Fibroblast of skin of back (primary cell): ENCODE measurements around the gene SNW1.
"Not testable (repeated sequence)": the region's sequence is repeated elsewhere in the genome, so short reads cannot be mapped to it uniquely, and the experiment has no call there.

Experiments
- DNase-seq: peaks from one replicate; pipeline ENCODE4 v3.0.0-alpha.2; 2013

Gene SNW1

GRCh38 chr14:77747425-77747824 lies 13.5 kb downstream of the SNW1 start:
- not testable (repeated sequence) for DNase-seq

- DNase-seq = no peak
These were observed 14.8 kb downstream of the SNW1 start for GRCh38 chr14:77746064-77746702.

DNA sequence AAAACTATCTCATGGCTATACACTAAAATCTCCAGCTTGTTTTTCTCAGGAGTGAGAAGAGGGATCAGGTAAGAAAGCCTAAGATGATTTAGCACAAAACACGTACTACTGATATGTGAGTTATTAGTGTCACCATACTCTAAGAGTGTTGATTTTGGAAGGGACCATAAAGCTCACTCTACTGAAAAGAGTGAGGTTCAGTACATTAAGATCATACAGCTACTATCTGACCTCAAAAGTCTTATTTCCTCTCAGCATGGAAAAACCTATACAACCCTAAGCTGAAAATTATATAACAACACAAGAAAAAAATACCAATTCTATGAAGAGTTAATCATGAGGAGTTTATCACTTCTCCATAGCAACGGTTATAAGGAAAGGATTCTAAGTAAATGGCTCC lies 19.5 kb downstream of the SNW1 start:
- no peak for DNase-seq

DNA sequence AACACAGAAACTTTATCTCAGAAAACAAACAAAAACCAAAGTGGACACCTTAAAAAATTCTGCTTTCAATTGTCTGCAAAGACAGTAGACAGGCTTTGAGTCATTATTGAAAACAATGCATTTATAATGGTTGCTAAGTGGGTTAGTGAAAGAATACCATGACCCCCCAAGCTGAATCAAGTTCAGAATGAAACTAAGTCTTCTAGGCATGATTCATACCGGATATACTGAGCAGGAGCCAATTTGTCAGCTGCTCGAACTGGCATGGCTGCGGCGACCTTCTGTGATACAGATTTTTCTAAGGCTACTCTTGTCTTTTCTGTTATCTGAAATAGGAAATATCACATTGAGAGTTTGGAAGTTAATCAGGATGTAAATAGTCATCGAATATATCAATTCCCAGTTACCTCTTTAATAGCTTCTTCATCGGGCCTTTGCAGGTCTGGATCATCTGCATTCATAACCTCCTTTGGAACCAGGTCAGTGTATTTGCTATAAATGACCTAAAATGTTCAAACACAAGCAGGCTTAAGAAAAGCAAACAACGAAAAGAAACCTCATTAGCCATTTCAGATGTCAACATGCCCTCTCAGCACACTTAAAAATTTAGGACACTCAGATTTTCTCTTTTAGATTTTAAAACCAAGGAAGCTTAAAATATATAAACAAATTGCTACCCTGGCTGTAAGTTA lies 22.3 kb downstream of the SNW1 start:
- peak; percentile 2 for DNase-seq

- no peak for DNase-seq
These were observed 29.9 kb downstream of the SNW1 start for GRCh38 chr14:77730976-77731497.

GRCh38 chr14:77722301-77722700 lies 38.7 kb downstream of the SNW1 start:
- no peak for DNase-seq

- DNase-seq = no peak
These were observed 39.5 kb downstream of the SNW1 start for GRCh38 chr14:77721437-77721836.

DNA sequence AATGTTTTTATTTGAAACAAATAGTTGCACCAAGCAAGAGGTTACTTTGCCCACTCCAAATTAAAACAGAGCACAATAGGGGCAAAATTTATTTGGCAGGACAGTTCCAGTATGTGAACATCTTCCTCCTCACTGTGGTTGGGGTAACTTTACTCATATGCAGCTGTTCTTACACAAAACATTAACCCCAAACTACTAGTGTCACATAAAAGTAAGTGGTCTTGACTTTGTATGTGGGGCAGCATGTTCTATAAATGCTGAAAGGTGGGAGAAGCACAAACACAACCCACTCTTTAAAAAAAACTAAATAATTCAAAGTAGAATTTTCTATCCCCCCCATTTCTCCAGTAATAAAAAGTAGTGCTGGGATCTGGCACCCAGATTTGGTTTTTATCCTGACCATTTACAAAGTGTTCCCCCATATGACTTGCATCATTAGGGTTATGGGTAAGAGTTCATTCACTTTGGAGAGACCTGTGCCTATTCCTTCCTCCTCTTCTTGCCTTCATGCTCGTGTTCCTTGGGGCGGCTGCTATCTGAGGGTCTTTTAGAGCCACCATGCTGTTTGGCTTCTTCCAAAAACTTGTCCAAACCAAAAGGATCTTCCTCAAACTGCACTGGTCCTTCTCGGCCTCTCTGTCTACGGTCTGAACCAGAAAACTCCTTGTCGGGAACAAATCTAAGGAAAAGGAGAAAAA lies 43.2 kb downstream of the SNW1 start:
- DNase-seq = no peak

DNA sequence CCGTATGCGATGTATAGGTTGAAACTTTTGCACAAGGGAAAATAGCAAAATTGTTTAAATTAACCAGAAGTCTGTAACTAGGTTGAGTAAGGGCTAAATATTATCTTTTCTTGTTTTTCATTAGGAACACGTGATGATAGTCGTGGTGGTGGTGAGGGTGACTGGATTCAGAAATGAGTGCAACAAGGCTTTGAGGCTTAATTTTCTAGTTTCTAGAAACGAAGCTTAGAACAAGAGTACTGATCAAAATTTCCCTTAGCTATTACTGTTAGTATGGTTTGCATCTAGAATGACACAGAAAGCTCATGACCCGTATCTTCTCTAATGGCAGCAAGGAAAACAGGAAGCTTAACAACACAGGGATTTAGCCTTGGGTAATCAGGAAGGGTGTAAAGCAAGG lies 46.0 kb downstream of the SNW1 start:
- no peak for DNase-seq

DNA sequence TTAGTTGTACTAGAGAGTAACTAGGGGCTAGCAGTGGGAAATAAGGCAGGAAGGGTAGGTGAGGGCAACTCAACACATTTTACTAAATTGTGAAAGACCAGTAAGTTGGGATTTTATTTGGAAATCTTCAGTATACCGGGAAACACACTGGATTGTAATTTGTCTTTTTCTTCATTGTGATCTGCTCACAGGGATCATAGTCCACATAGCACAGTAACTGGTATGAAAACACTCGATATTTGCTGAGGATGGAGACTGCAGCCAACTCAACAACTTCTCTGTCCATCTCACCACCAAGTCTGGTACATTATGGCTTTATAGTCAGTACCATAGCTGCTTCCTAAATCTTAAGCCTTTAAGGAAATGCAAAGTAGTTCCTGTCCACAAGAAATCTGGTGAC lies 50.6 kb downstream of the SNW1 start:
- DNase-seq = no peak

- no peak for DNase-seq
These were observed 51.5 kb downstream of the SNW1 start for GRCh38 chr14:77709412-77709811.

GRCh38 chr14:77708749-77709148 lies 52.2 kb downstream of the SNW1 start:
- no peak for DNase-seq

DNA sequence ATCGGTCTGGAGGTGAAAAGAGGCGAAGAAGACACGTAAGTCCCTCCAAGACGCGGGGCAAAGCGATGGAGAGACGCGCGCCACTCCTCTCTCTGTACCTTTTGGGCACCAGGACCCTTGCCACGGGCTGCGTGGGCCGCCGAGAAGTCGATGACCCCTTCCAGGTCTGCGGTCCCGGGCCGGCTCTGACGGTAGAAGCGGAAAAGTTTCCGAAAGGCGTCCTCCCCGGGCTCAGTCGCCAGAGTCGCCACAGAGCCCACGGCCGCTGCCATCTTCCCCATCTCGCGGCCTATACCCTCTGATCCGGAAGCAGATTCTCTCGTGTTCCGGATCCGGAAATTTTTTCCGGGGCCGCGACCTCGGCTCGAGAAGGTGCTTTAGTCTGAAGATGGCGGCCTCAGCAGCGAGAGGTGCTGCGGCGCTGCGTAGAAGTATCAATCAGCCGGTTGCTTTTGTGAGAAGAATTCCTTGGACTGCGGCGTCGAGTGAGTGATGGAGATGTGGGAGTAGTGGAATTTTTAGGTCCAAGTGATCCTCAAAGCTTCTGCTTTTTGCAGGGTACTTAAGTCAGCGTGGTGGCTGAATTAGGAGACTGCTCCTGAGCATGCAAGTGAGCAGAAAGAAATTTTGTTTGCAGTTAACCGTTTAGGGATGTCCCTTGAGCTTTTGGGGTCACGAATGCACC lies 53.1 kb downstream of the SNW1 start, which contains the start of the genes ALKBH1 and SLIRP:
TSS of gene ALKBH1 (minus strand) at position 300 of the 685 bp plus-strand sequence. CDS start at position 281, 19 bp downstream.
TSS of gene SLIRP (plus strand) at position 380 of the 685 bp plus-strand sequence. CDS start at position 389, 9 bp downstream.
- peak; percentile 87 for DNase-seq

GRCh38 chr14:77707355-77707723 lies 53.6 kb downstream of the SNW1 start:
- peak; percentile 62 for DNase-seq

- DNase-seq = no peak
These were observed 69.7 kb downstream of the SNW1 start for GRCh38 chr14:77691259-77691658.

GRCh38 chr14:77682158-77682553 lies 78.8 kb downstream of the SNW1 start:
- DNase-seq = peak; percentile 28

- peak; percentile 32 for DNase-seq
These were observed 79.5 kb downstream of the SNW1 start for GRCh38 chr14:77681196-77682157.

DNA sequence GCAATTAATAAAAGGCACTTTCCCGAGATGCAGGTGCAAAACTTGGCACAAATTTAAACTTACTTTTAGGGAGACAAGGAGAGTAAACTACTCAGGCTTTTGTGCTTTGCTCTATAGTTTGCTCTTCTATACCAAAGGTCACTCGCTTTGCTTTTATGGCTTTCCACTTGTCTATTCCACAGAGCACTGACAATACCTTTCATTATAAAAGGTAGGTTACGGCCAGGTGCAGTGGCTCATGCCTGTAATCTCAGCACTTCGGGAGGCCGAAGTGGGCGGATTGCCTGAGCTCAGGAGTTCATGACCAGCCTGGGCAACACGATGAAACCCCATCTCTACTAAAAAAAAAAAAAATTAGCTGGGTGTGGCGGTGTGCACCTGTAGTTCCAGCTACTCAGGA lies 86.0 kb downstream of the SNW1 start:
- no peak for DNase-seq

DNA sequence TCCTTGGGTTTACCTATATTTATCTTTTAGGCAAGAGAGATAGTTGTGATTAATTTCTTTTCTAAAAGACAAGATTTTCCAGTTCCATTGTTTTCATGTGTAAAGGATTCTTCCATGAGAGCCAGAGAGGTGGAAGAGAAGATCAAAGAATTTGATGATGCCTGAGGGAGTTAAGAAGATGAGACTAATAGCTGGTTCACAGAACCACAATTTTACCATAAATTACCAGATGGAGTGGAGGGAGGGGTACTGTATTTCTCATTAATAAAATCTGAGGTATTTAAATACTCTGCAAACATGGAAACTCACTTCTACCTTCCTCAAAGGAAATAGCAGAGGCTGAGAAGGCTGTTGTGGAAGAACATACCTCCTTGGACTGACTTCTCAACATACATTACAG lies 87.8 kb downstream of the SNW1 start:
- DNase-seq = no peak
